ENCODE measurements around the gene FOXA3.
"Not testable (repeated sequence)": the region's sequence is repeated elsewhere in the genome, so short reads cannot be mapped to it uniquely, and the experiment has no call there.

FOXA3 gene

DNA sequence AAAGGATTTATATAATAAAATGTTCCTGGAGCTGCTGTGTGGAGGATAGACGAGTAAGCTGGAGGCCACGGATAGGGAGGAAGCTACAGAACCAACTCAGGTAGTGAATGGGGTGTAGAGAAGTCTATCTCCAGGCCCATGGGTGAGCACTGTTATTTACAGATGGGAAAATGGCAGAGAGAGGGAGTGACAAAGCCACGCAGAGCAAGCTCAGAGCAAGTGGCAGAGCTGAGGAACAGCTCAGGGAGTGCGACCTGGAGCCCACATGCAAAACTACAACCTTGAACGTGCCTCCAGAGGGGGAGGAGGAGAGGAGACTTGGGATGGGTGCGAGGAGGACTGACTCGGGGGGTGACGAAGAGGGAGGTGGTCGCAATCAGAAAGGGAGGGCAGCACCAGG, 35.6 kb upstream of the FOXA3 start:
- DNase-seq (ENCODE audit: low read depth) = no peak

DNA sequence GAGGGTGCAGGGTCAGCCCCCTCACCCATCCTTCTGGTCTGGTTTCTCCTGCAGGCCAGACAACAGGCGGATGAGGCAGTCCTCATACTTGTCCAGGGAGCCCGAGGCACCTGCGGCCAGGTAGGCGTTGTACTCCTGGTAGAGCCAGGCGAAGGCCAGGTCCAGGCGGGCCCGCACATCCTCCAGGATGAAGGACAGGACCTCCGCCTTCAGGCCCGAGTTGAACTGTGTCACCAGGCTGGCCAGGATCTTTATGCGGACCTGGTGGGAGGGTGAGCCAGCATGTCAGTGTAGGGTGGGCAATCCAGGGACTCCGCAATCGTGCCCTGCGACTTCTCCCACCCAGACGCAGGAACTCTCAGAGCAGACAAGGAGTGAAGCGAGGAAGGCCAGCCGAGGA, 35.2 kb upstream of the FOXA3 start:
- no peak for DNase-seq (ENCODE audit: low read depth)

DNA sequence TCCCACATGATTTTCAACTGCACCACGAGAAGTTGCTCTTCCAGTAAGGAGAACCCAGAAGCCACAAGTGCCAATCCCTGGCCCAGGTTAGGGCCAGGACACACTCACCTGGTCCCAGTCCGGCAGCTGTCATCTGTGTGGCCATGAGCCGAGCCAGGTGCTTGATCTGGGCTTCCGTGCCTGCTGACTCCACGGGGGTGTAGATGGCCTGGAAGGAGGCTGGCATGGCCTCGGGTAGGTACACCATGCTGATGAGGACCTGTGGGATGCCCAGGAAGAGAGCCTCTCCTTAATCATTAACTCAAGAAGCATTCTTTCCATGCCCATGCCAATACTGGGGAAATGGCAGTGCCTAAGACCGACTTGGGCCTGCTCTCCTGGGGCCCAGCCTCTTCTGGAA, 29.2 kb upstream of the FOXA3 start:
- DNase-seq (ENCODE audit: low read depth) = no peak

DNA sequence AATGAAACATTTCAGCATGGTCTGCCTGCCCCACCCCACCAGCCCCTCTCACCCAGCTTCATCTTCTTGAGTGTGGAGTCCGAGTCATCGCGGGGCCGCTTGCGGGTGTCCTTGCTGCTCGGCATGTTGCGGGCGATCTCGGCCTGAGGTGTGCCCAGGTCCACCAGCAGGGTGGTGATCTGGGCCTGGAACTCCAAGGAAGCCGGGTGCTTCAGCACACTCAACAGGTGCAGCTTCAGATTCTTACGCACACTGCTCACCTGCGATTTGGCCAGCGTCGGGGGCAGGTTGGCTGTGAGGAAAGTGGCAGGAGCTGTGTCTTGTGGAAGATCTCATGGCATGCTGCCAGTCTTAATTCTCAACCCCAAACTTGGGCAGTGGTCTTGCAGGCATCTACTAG, 21.9 kb upstream of the FOXA3 start:
- DNase-seq (ENCODE audit: low read depth) = no peak

DNA sequence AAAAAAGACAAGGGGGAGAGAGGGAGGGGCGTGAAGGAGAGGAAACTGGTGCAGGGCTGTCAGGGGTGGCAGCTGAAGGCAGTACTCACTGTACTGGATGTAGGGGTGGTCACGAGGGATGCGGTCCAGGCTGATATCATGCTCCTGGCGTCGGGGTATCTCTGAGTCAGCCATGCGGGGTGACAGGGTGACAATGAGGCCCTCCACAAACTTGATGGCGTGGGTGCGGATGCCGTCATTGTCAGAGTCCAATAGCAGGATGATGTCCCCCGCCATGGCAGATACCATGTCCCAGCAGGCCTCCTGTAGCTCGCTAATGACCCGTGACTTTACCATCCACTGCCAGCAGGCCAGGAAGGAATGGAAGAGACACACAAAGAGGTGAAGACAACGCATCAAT, 16.5 kb upstream of the FOXA3 start:
- DNase-seq (ENCODE audit: low read depth) = no peak

DNA sequence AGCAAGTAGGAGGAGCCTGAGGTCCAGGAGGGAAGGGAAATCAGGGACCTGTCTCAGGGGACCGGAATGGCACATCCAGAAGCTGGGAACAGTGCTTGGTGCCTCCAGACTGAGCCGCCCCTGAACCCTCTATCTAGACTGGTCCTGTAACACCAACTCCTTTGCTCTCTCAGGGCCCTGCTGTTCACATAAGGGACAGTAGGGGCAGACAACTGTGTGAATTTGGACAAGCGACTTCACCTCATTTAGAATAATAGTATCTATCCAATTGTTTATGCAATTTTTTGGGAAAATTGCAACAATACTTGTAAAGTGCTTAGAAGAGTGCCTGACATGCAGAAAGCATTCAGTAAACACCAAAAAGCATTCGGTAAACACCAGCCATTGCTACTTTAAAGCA, 15.2 kb upstream of the FOXA3 start:
- no peak for DNase-seq (ENCODE audit: low read depth)

DNA sequence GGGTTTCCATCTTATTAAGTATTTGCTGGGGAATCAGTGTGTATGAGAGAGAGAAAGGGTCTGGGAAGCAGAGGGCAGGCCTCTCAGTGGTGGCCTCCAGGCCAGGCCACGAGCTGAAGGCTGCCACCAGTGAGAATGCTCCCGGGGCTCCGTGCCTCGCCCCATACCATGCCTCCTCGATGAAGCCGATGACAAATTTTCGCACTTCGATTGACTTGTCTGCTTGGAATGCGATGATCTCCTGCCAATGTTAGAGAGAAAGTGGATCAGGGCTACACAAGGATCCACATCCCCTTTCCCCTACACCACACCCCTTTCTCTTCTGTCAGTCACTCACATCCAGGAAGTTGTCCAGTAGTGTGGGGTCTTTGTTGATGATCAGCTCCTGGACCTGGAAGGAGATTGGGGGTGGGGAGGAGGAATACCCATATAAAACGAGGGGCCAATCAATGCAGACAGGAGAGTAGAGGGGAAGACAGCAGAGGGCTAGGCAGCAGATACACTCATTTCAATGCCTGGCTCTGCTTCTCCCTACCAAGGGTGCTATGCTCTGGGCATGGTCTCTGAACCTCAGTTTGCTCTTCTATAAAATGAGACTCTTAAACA, 11.9 kb upstream of the FOXA3 start:
- no peak for DNase-seq (ENCODE audit: low read depth)

DNA sequence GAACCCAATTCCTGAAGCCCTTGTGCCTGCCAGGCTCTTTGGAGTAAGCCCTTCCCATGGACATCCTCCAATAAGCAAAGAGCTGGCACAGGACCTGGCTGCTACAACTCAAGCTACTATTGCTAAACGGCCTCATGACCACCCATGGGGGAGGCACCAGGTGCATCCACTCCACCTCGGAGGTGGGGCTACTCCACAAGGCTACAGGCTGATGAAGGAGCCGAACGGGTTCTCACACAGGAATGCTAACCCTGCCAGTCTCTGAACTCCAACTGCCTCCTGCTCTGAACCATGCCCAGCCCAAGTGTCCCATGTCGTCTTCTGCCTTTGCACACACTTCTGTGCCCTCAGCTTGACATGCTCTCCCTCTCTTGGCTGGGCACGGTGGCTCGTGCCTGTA, 11.1 kb upstream of the FOXA3 start:
- DNase-seq (ENCODE audit: low read depth) = no peak

DNA sequence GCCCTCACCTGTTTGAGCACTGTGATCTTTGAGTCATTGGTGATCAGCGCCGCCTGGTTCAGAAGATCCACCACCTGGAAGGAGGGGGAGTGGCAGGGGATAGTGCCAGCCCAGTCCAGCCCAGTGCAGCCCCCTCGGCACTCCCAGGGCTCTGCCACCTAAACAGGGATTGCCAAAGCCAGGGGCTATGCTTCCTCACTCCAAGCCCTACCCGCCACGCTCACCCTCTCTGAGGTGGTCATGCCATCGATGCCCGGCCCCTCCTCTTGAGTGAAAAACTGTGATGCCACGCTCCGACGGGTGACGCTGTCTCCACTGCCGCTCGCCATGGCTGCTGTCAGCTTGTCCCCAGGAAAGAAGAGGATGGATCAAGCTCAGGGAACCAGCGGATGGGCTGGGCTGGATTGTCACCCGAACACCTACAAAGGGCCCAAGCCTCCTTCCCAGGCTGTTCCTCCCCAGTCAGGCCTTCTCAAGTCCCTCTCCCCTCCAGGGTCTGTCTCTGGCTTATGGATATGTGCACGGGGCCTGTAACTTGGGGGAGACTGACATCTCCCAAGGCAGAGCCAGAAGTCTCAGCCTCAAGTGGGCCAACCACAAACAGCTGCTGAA, 9.9 kb upstream of the FOXA3 start:
- no peak for DNase-seq (ENCODE audit: low read depth)

DNA sequence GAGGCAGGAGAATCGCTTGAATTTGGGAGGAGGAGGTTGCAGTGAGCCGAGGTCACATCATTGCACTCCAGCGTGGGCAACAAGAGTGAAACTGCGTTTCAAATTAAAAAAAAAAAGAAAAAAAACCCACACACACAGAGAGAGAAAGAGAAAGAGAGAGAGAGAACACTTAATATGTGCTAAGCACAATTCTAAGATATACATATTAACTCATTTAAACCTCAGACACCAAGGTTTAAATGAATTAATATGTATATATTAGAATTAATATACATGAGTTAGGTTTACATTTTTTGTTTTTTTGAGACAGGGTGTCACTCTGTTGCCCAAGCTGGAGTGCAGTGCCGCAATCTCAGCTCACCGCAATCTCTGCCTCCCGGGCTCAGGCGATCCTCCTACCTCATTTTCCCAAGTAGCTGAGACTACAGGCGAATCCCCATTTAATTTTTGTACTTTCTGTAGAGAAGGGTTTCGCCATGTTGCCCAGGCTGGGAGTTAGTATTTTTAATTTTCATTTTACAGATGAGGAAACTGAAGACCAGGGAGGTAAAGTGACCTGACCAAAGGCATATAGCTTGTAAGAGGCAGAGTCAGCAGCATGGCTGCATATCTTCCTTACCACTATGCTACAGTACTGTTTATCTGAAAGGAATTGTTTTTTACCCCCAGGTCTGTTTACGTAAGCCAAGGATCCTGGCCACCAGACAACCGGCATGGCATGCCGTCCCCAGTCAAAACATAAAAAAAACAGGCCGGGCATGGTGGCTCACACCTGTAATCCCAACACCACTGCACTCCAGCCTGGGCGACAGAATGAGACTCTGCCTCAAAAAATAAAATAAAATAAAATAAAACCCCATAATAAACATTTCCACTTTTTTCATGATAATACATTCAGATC, 3.5 kb upstream of the FOXA3 start:
- DNase-seq (ENCODE audit: low read depth) = no peak

DNA sequence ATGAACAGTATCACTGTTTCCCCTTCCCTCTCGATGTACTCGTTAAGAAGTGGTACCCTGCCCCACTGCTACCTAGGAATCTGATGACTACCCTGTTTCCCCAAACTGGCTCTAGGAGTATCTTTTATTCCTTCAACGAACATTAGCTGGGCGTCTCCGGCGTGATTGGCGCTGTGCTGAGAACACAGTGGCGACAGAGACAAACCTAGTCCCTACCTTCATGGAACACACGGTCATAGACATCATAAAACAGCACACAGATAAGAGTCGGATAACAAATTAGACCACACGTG, 1.9 kb upstream of the FOXA3 start:
- no peak for DNase-seq (ENCODE audit: low read depth)

DNA sequence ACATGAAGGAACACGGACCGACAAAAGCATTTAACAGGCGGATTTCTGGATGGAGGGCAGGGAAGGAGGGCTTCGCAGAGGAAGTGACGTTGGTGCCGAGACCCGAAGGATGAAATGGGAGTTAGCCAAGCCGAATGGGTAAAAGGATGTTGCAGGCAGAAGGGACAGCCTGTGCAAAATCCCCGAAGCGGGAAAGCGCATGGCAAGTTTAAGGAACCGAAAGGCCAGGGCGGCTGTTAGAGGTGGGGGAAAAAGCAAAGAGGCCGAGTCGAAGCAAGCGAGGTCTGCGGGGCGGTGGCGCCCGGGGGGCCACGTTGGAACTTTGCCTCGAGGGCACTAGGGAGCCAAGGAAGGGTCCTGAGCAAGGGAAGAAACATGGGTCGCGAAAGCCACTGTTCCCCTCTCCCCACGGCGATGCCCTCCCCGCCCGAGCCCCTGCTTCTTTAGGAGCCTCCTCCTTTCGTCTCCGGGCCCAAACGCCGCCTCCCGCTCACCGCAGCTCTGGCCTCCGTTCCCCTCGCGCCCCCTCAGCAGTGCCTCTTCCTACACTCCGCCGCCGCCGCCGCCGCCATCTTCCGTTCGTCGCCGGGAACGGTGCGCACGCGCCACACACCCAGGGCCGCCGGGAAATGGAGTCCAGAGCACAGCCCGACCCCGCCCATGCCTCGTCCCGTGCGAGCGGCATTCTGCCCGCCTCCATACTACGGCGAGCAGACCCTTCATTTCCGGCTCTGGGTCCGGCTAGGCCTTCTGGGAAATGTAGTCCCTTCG, 1.4 kb upstream of the FOXA3 start, which contains the start of gene SYMPK:
Gene SYMPK (minus strand): TSS at position 584 of the 771 bp plus-strand sequence. CDS start 8,652 bp downstream, outside the sequence.
- peak; percentile 98 for DNase-seq (ENCODE audit: low read depth)

DNA sequence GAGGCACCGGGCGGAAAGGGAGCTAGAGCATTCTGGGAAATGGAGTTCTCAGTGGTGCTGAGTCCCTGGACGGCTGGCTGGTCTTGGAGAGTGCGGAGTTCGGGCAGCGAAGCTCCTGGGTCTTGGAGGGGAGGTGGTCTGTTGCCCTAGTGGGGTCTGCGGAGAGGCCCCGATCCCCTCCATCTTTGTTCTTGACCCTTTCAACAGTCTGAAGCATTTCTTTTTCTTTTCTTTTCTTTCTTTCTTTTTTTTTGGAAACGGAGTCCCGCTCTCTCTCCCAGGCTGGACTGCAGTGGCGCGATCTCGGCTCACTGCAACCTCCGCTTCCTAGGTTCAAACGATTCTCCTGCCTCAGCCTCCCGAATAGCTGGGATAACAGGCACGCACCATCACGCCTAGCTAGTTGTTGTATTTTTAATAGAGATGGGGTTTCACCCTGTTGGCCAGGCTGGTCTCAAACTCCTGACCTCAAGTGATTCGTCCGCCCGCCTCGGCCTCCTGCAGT, 739 bp upstream of the FOXA3 start:
- no peak for DNase-seq (ENCODE audit: low read depth)

DNA sequence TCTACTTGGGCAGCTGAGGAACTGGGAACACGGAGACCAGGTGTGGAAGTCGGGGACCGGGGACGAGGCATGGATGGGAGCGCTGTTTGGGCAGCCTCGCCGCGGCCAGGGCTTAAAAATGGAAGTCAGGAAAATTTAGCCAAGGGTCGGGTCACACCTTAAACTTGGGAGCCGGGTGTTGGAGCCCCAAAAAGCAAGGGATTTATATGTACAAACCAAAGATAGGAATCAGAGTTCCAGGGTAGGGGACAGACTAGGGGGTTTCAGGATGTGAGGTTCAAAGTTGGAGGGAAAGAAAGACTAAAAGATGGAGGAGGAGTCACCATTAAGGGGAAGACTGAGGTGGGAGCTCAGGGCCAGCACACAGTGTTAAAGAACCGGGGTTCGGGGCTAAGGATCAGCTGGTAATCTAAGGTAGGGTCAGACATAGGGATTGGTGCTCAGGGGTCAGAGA, 530 bp downstream of the FOXA3 start:
- DNase-seq (ENCODE audit: low read depth) = no peak

DNA sequence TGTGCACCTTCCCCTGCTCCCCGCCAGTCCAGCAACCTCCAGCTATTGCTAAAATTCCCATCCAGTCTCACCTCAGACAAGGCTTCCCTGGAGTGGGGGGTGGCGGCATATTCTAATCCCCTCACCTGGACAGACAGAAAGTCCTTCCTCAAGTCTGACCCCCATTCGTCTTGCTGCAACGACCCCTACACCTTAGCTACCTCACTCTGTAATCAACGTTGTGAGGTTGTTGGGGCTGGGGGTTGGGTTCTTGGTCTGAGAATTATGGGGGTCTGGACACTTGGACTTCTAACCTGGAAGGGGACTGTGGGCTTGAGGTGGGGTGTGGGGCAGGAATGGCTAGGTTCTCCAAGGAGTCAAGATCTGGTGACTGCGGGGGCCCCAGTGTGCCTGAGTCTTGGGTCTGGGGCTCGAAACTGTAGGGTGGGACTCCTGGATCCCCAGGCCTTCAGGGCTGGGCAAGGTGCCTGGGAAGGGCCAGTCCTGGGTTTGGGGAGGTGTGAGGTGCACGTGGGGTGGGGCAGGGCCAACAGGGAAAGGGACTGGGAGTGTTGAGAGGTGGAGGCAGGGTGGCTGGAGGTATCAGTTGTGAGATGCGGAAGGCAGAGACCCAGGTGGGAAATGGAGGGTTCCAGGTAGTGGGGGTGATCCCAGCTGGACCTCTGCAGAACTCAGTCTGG, 1.3 kb downstream of the FOXA3 start:
- no peak for DNase-seq (ENCODE audit: low read depth)

DNA sequence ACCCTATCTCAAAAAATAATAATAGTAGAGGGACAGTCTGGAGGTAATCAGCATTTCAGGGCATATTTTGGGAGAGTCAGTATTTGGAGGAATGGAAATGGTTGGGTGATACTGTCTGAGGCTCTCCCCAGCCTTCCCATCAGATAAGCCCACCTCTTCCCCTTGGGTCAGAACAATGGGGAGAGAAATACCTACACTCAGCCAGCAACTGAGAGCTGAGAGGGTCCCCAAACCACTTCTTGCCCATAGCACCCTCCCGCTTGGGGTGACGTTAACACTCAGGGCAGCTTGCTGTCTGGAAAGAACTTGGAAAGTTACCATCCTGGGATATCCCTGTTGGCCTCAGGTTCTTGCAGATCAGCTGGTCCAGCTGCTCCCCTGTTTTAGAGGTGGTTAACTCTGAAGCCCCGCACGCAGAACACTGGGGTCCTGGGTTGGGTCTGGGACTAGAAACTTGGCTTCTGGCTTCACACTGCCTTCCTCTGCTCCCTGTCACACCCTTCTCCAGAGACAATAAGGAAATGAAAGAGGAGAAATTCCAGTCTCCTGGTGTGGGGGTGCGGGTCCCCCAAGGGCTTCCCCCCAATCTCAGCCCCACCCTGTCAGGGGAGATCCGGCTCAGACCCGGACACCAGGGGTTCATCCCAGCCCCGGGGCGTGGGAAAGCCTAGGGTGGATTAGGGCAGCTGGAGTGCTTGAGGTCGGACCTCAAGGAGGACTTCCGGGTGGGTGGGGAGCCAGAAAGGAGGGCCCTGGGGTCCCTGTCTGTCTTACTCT, 2.5 kb downstream of the FOXA3 start:
- DNase-seq (ENCODE audit: low read depth) = no peak

DNA sequence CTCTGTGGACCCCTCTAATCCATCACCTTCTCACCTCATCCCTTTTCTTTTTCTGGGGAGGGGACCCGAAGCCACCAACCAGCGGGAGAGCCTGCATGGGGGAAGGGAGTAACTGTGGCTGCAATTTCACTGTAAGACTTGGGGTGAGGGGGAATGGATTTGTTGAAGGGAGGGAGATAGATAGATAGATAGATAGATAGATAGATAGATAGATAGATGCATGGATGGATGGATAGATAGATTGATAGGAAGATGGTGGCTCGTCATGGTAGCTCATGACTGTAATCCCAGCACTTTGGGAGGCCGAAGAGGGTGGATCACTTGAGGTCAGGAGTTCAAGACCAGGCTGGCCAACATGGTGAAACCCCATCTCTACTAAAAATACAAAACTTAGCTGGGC, 3.1 kb downstream of the FOXA3 start:
- not testable (repeated sequence) for DNase-seq (ENCODE audit: low read depth)

DNA sequence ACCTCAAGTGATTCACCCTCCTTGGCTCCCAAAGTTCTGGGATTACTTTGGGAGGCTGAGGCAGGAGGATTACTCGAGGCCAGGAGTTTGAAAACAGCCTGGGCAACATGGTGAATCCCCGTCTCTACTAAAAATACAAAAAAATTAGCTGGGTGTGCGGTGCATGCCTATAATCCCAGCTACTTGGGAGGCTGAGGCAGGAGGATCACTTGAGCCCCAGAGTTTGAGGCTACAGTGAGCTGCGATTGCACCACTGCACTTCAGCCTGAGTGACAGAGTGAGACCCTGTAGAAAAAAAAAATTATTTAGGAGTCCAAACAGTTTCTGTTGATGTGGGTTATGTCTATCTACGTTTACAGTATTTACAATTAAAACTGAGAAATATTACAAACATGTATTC, 6.7 kb downstream of the FOXA3 start:
- DNase-seq (ENCODE audit: low read depth) = no peak

DNA sequence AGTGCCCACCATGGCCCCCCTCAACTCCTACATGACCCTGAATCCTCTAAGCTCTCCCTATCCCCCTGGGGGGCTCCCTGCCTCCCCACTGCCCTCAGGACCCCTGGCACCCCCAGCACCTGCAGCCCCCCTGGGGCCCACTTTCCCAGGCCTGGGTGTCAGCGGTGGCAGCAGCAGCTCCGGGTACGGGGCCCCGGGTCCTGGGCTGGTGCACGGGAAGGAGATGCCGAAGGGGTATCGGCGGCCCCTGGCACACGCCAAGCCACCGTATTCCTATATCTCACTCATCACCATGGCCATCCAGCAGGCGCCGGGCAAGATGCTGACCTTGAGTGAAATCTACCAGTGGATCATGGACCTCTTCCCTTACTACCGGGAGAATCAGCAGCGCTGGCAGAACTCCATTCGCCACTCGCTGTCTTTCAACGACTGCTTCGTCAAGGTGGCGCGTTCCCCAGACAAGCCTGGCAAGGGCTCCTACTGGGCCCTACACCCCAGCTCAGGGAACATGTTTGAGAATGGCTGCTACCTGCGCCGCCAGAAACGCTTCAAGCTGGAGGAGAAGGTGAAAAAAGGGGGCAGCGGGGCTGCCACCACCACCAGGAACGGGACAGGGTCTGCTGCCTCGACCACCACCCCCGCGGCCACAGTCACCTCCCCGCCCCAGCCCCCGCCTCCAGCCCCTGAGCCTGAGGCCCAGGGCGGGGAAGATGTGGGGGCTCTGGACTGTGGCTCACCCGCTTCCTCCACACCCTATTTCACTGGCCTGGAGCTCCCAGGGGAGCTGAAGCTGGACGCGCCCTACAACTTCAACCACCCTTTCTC, 8.2 kb downstream of the FOXA3 start:
- DNase-seq (ENCODE audit: low read depth) = no peak

DNA sequence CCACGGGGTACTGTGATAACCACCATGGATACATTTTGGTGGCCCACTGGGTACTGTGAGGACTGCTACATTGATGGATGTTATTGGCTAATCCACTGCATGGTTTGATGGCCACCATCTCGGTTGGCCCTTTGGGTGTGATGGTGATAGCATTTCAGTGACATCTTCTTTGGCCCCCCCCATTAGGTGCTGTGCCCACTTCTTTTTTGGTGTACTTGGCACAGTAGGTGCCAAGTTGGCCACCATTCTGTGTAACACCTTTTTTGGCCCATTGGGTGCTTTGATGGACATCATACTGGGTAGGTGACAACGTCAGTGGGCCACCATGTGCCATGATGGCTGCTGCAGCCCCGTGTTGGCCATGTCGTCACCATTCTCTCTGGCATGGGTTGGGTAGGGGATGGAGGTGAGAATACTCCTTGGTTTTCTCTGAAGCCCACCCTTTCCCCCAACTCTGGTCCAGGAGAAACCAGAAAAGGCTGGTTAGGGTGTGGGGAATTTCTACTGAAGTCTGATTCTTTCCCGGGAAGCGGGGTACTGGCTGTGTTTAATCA, 9.2 kb downstream of the FOXA3 start:
- no peak for DNase-seq (ENCODE audit: low read depth)
